ENCODE data around the gene AKAIN1. TPM values are rescaled to one million over a fixed set of nuclear protein-coding genes. Genes with fewer than 3 reads are reported as not detected.

The AKAIN1 gene
- total and polyA plus RNA-seq, 2 of the 4 experiments (the other 2 are of a cell fraction), result not detected

DNA sequence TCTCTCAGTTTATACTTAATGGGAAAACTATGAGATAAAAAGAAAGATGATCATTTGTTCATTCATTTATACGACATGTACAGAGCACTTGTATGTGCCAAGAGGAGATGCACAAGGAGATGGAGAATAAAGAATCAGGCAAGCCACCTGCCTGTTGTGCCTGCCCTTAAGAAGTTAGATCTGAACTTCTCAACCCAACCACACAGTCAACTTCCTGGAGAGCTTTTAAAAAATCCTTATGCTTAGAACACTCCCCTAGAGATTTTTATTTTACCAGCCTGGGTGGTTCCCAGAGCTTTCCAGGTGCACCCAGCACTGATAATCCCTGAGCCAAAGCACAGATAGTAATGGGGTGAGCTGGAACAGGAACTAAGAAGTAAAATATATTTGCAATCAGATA lies 18.5 kb downstream of the AKAIN1 start:
- H3K56ac ChIP-seq (ENCODE audit: extremely low read depth, insufficient read depth, low read length), result no peak overlapping the region
- no peak overlapping the region for H2AK9ac ChIP-seq (replicated peaks; ENCODE audit: low read depth, low read length, poor library complexity)
- H4K5ac ChIP-seq (ENCODE audit: low read depth, low read length), result no peak overlapping the region
- no peaks in the 10 kb centered on the region for H3K36me3 ChIP-seq (ENCODE audit: control insufficient read depth, insufficient read depth, low read length)
- H2BK120ac ChIP-seq (ENCODE audit: low read depth, low read length), result no peak overlapping the region
- ATAC-seq (ENCODE audit: low read depth) (no peak), DNase-seq (no peak)
- dilution Hi-C loops (cut with HindIII; ENCODE audit: low sequenced_read_pairs, unreplicated experiment), result no loop called here
- H4K8ac ChIP-seq (ENCODE audit: low read depth in 2 of 2, low read length in 2 of 2), result no peak overlapping the region
- H2AFZ ChIP-seq (replicated peaks; ENCODE audit: low read length, poor library complexity), result no peak overlapping the region
- no CpG with 5 or more reads among the region's 1 CpG for WGBS, 2 experiments (ENCODE audit: extremely low coverage in 2 of 2, insufficient read length in 1 of 2)
- no peaks in the 10 kb centered on the region for H4K20me1 ChIP-seq (ENCODE audit: insufficient read depth, low read length)
- H3K9ac ChIP-seq (ENCODE audit: low read depth, low read length), result no peak overlapping the region
- no peak overlapping the region for H2BK15ac ChIP-seq (ENCODE audit: low read depth, low read length)
- no peak overlapping the region for H3K4me2 ChIP-seq (ENCODE audit: low read depth, low read length)
- no peak overlapping the region for H2AK5ac ChIP-seq (ENCODE audit: low read depth, low read length)
- H3K27me3 ChIP-seq (ENCODE audit: control insufficient read depth, insufficient read depth, low read length), result no peaks in the 10 kb centered on the region
- H3K18ac ChIP-seq (ENCODE audit: low read depth, low read length), result no peak overlapping the region
- H3K9me3 ChIP-seq (ENCODE audit: control insufficient read depth, insufficient read depth, low read length), result peaks cover 2% of the 10 kb centered on the region; the same call in 1 of the 2 replicates
- H3K79me1 ChIP-seq (ENCODE audit: low read depth in 1 of 2, low read length in 2 of 2), result no peaks in the 10 kb centered on the region
- H3K27ac ChIP-seq (ENCODE audit: insufficient read depth, low read length), result no peak overlapping the region
- POLR2A ChIA-PET (ENCODE audit: unreplicated experiment), result no interaction called here
- no peaks in the 10 kb centered on the region for H3K9me1 ChIP-seq (ENCODE audit: insufficient read depth, low read length)
- TF ChIP-seq MAFK (IDR thresholded peaks at IDR 0.05; ENCODE audit: low read depth, low read length) (no peak), BHLHE40 (IDR thresholded peaks at IDR 0.05; ENCODE audit: low read depth, low read length) (no peak)
- TF ChIP-seq, protein P1, sequence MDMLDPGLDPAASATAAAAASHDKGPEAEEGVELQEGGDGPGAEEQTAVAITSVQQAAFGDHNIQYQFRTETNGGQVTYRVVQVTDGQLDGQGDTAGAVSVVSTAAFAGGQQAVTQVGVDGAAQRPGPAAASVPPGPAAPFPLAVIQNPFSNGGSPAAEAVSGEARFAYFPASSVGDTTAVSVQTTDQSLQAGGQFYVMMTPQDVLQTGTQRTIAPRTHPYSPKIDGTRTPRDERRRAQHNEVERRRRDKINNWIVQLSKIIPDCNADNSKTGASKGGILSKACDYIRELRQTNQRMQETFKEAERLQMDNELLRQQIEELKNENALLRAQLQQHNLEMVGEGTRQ (IDR thresholded peaks at IDR 0.05; ENCODE audit: low read depth, low read length), result no peak
- no TSS peak for BruUV-seq (replicated peaks)
- no peak overlapping the region for H3K23ac ChIP-seq (ENCODE audit: low read depth, low read length)
- H3K4me3 ChIP-seq (ENCODE audit: insufficient read depth, low read depth, low read length), result no peak overlapping the region
- no peak overlapping the region for H2BK20ac ChIP-seq (ENCODE audit: low read depth, low read length)
- CTCF ChIA-PET, result no interaction called here
- no peak overlapping the region for H3K14ac ChIP-seq (replicated peaks; ENCODE audit: low read depth, low read length)
- in situ Hi-C loops (cut with MboI; ENCODE audit: low sequenced_read_pairs), result no loop called here
- no peaks in the 10 kb centered on the region for H3K4me1 ChIP-seq (ENCODE audit: control insufficient read depth, insufficient read depth, low read length)
- no peak overlapping the region for H4K91ac ChIP-seq (ENCODE audit: insufficient read depth, low read depth, low read length)
- intact Hi-C loops (cut with micrococcal nuclease), result no loop called here
- H2BK5ac ChIP-seq (ENCODE audit: low read depth, low read length, poor library complexity, severe bottlenecking), result no peak overlapping the region
- no peak overlapping the region for H3K4ac ChIP-seq (ENCODE audit: low read depth, low read length)

All from IMR-90 (cell line).